K562 (cell line): ENCODE results near the gene SCUBE1. TPM values are rescaled to one million over a fixed set of nuclear protein-coding genes. Genes with fewer than 3 reads are reported as not detected.

Experiments used
- BHLHE40 ChIP-seq: IDR thresholded peaks from 2 replicates; pipeline ENCODE4 v1.6.1; 2011; ENCODE audit warnings: low read length, improper control_type of control experiment
- CEBPZ ChIP-seq: fragments of 150-350 bp; IDR thresholded peaks from 2 replicates; pipeline ENCODE4 v1.6.1; 2014; ENCODE audit warnings: low read depth, mild to moderate bottlenecking, low read length, borderline replicate concordance
- CREB1 ChIP-seq, 2 experiments: sonication (generic) in 1 of 2; formaldehyde crosslinking in 1 of 2; IDR thresholded peaks; 2 replicates each; pipeline versions ENCODE4 v1.6.1 to v1.8.0; 2012 to 2022; ENCODE audit warnings: inconsistent platforms in 1 of 2, mild to moderate bottlenecking in 1 of 2, missing genetic modification reagents in 1 of 2, moderate library complexity in 1 of 2
- EGR1 ChIP-seq: fragments of 450-650 bp; conservative IDR thresholded peaks from 2 replicates; pipeline ENCODE4 v1.6.1; 2017; ENCODE audit warnings: mild to moderate bottlenecking
- ILK ChIP-seq: fragments of 450-650 bp; IDR thresholded peaks from 2 replicates; pipeline ENCODE4 v1.6.1; 2016; ENCODE audit warnings: missing genetic modification characterization, low read depth, mild to moderate bottlenecking, missing compliant biosample characterization, moderate library complexity, borderline replicate concordance
- IRF2 ChIP-seq: sonication (generic); formaldehyde crosslinking; IDR thresholded peaks from 2 replicates; pipeline ENCODE4 v1.8.1; 2022; ENCODE audit warnings: mild to moderate bottlenecking, missing genetic modification reagents
- MXI1 ChIP-seq: IDR thresholded peaks from 2 replicates; pipeline ENCODE4 v1.6.1; 2011; ENCODE audit warnings: low read depth, mild to moderate bottlenecking, improper control_type of control experiment, low read length
- NKRF ChIP-seq: fragments of 450-650 bp; IDR thresholded peaks from 2 replicates; pipeline ENCODE4 v1.6.1; 2016; ENCODE audit warnings: borderline replicate concordance
- NR4A1 ChIP-seq, 2 experiments: fragments of 250-450 bp in 1 of 2; fragments of 450-650 bp in 1 of 2; sonication (Bioruptor Pico) in 1 of 2; IDR thresholded peaks; 2 replicates each; pipeline versions ENCODE4 v1.4.0 to v1.6.1; 2016 to 2020; ENCODE audit warnings: mild to moderate bottlenecking in 2 of 2, missing compliant biosample characterization in 1 of 2, missing genetic modification characterization in 1 of 2, moderate library complexity in 1 of 2
- PTRF ChIP-seq: fragments of 450-650 bp; IDR thresholded peaks from 2 replicates; pipeline ENCODE4 v1.6.1; 2016; ENCODE audit warnings: mild to moderate bottlenecking, missing genetic modification characterization, missing compliant biosample characterization
- RBFOX2 ChIP-seq: fragments of 200-400 bp; formaldehyde crosslinking; IDR thresholded peaks from 2 replicates; pipeline ENCODE4 v1.6.1; 2017; ENCODE audit warnings: low read depth, mild to moderate bottlenecking, low read length, moderate library complexity
- RNF219 ChIP-seq: fragments of 250-450 bp; sonication (Bioruptor Pico); IDR thresholded peaks from 2 replicates; pipeline ENCODE4 v1.5.0; 2022; ENCODE audit warnings: mild to moderate bottlenecking
- TCF3 ChIP-seq: sonication (generic); formaldehyde crosslinking; IDR thresholded peaks from 2 replicates; pipeline ENCODE4 v1.4.0; 2020; ENCODE audit warnings: mild to moderate bottlenecking, missing genetic modification reagents
- TCF7L2 ChIP-seq: fragments of 150-350 bp; IDR thresholded peaks from 2 replicates; pipeline ENCODE4 v1.6.1; 2016; ENCODE audit warnings: low read depth, mild to moderate bottlenecking, low read length, moderate library complexity
- U2AF1 ChIP-seq: fragments of 200-400 bp; formaldehyde crosslinking; optimal IDR thresholded peaks from 2 replicates; pipeline ENCODE3; 2017; ENCODE audit warnings: mild to moderate bottlenecking, low read depth, low read length, moderate library complexity
- ZBTB2 ChIP-seq: fragments of 450-650 bp; IDR thresholded peaks from 2 replicates; pipeline ENCODE4 v1.6.1; 2016; ENCODE audit warnings: antibody characterized with exemption
- ZNF165 ChIP-seq: fragments of 250-450 bp; sonication (Bioruptor Pico); IDR thresholded peaks from 2 replicates; pipeline ENCODE4 v1.4.0; 2020; ENCODE audit warnings: borderline replicate concordance
- polyA plus RNA-seq, 8 experiments: library from polyadenylated mRNA; depleted of rRNA in 4 of 8; stranded (reverse) in 5 of 8; unstranded in 3 of 8; fragments of >200 nt; fragmentation: Nextera tagmentation in 2 of 8; fragmentation: Illumina TruSeq in 1 of 8; extraction: Ambion mirVana in 2 of 8; extraction: Trizol in 1 of 8; gene quantifications; 2 replicates each; pipeline versions ENCODE4 v1.2.1 to v1.2.3, GENCODE V29; 2011 to 2014; ENCODE audit warnings: inconsistent platforms in 1 of 8, missing spikeins in 1 of 8
- total RNA-seq, 7 experiments: library from RNA; depleted of rRNA in 6 of 7; stranded (reverse); fragments of >200 nt in 6 of 7; fragmentation: Illumina TruSeq in 2 of 7; extraction: Trizol in 2 of 7; gene quantifications; 2 replicates each; pipeline versions ENCODE4 v1.2.1 to v1.2.3, GENCODE V29; 2011 to 2021; ENCODE audit warnings: low replicate concordance in 1 of 7

SCUBE1 gene
- total and polyA plus RNA-seq, 9 of the 15 experiments (the other 6 are each of a cell fraction or from before 2014, with no cell fraction given), result 0.03 to 0.47 (median 0.29) TPM; not detected in 6

GRCh38 chr22:43275545-43276317 lies 67.4 kb downstream of the SCUBE1 start (continued):
- no peak for TF ChIP-seq CEBPZ
- TF ChIP-seq NKRF, result no peak
- peak; percentile 74 for TF ChIP-seq TCF3 (CRISPR knock-in tag)
- no peak for TF ChIP-seq RBFOX2
- no peak for TF ChIP-seq ZNF165 (CRISPR knock-in tag)
- no peak for TF ChIP-seq ZBTB2
- TF ChIP-seq PTRF (tag), result no peak
- TF ChIP-seq RNF219 (CRISPR knock-in tag), result no peak
- no peak for TF ChIP-seq MXI1
- no peak for TF ChIP-seq CREB1 (IDR thresholded peaks at IDR 0.05)
- TF ChIP-seq CREB1 (CRISPR knock-in tag; IDR thresholded peaks at IDR 0.05), result peak; percentile 39; the same call in 1 of the 2 replicates
- no peak for TF ChIP-seq U2AF1
- no peak for TF ChIP-seq IRF2 (CRISPR knock-in tag)
- no peak for TF ChIP-seq TCF7L2
- no peak for TF ChIP-seq EGR1
- peak; percentile 97 for TF ChIP-seq BHLHE40
- TF ChIP-seq ILK (tag), result no peak
- no peak for TF ChIP-seq NR4A1 (CRISPR knock-in tag; IDR thresholded peaks at IDR 0.05)
- TF ChIP-seq NR4A1 (tag; IDR thresholded peaks at IDR 0.05), result no peak
